MM.1S (cell line): ENCODE data around the gene DNAJC8.

Experiments used
- EZH2 ChIP-seq: fragments of 300-600 bp; sonication (generic); optimal IDR thresholded peaks from 2 replicates; pipeline ENCODE3; 2017; ENCODE audit warnings: low read depth, mild to moderate bottlenecking, antibody characterized with exemption, low read length, mixed read lengths
- TF ChIP-seq, protein P1 (sequence below): fragments of 300-600 bp; sonication (generic); IDR thresholded peaks from 2 replicates; pipeline ENCODE4 v1.5.1; 2016; ENCODE audit warnings: antibody characterized with exemption, low read length, mixed read lengths

DNA sequence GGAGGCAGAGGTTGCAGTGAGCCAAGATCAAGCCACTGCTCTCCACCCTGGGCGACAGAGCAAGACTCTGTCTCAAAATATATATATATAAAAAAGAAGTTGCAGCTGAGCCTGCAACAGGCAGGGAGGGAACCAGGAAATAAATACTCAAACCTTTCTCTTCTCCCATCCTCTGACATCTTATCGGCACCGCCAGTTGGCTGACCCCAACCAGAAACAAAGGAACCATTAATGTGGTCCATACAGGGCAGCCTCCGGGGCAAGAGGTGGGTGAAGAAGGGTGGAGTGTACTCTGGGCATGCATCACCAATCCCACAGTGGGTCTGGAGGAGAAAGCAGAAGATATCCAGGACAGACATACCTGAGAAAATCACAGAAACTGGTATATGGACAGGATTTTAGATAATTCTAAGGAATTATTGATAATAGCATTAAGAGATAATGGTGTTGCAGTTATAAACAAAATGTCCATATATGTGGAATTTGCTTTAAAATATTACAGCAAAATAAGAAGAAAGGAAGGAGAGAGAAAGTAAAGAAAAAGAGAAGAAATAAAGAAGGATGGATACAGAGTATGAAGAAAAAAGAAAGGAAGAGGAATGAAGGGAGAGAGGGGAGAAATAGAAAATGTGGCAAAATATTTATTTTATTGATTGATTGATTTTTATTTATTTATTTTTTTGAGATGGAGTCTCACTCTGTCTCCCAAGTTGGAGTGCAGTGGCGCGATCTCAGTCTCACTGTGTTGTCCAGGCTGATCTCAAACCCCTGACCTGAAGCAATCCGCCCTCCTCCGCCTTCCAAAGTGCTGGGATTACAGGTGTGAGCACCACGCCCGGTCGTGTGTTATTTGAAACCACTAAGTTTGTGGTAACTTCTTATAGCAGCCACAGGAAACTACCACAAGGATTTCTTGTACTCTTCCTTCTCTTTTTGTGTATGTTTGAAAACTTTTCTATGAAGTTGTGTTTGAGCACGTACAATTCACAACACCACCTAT lies 52.2 kb downstream of the DNAJC8 start:
- TF ChIP-seq EZH2, result no peak
- TF ChIP-seq, protein P1, sequence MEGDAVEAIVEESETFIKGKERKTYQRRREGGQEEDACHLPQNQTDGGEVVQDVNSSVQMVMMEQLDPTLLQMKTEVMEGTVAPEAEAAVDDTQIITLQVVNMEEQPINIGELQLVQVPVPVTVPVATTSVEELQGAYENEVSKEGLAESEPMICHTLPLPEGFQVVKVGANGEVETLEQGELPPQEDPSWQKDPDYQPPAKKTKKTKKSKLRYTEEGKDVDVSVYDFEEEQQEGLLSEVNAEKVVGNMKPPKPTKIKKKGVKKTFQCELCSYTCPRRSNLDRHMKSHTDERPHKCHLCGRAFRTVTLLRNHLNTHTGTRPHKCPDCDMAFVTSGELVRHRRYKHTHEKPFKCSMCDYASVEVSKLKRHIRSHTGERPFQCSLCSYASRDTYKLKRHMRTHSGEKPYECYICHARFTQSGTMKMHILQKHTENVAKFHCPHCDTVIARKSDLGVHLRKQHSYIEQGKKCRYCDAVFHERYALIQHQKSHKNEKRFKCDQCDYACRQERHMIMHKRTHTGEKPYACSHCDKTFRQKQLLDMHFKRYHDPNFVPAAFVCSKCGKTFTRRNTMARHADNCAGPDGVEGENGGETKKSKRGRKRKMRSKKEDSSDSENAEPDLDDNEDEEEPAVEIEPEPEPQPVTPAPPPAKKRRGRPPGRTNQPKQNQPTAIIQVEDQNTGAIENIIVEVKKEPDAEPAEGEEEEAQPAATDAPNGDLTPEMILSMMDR, result no peak
